DOHH2 (cell line): Measurements from ENCODE around the gene BCAS1.

Experiments
- H3F3A ChIP-seq: fragments of 200-600 bp; sonication (generic), shearing (Covaris generic); 2 replicates; pipeline ENCODE4 v1.6.0; 2016; ENCODE audit warnings: antibody characterized with exemption, mild to moderate bottlenecking; ENCODE audit not compliant: control insufficient read depth, insufficient read depth
- H3K27ac ChIP-seq: fragments of 200-600 bp; sonication (generic); 2 replicates; pipeline ENCODE4 v1.5.1; 2014; ENCODE audit warnings: low read depth, mild to moderate bottlenecking, low read length, moderate library complexity
- H3K27me3 ChIP-seq: fragments of 200-600 bp; sonication (generic); 2 replicates; pipeline ENCODE4 v1.6.1; 2014; ENCODE audit warnings: mild to moderate bottlenecking, low read length, mixed read lengths; ENCODE audit not compliant: control insufficient read depth
- H3K36me3 ChIP-seq: fragments of 200-600 bp; sonication (generic); 2 replicates; pipeline ENCODE4 v1.6.1; 2014; ENCODE audit warnings: mild to moderate bottlenecking, low read length, moderate library complexity, mixed read lengths; ENCODE audit not compliant: control insufficient read depth
- H3K4me1 ChIP-seq: fragments of 200-600 bp; sonication (generic); 2 replicates; pipeline ENCODE4 v1.6.1; 2014; ENCODE audit warnings: mild to moderate bottlenecking, low read length, mixed read lengths; ENCODE audit not compliant: control insufficient read depth
- H3K4me2 ChIP-seq: fragments of 200-600 bp; sonication (generic); 2 replicates; pipeline ENCODE4 v1.6.0; 2014; ENCODE audit warnings: mild to moderate bottlenecking, low read length, moderate library complexity
- H3K4me3 ChIP-seq: fragments of 200-600 bp; sonication (generic); 2 replicates; pipeline ENCODE4 v1.5.1; 2014; ENCODE audit warnings: mild to moderate bottlenecking, low read length, mixed read lengths
- H3K79me2 ChIP-seq: fragments of 200-600 bp; sonication (generic); 2 replicates; pipeline ENCODE4 v1.6.1; 2014; ENCODE audit warnings: mild to moderate bottlenecking, low read length, mixed read lengths; ENCODE audit not compliant: control insufficient read depth
- H3K9me2 ChIP-seq: fragments of 200-600 bp; sonication (generic); replicated peaks from 2 replicates; pipeline ENCODE4 v1.6.1; 2014; ENCODE audit warnings: mild to moderate bottlenecking, low read length, mixed read lengths; ENCODE audit not compliant: control insufficient read depth
- H3K9me3 ChIP-seq: fragments of 200-600 bp; sonication (generic); 2 replicates; pipeline ENCODE4 v1.6.1; 2014; ENCODE audit warnings: antibody characterized with exemption, low read length, mixed read lengths; ENCODE audit not compliant: control insufficient read depth, insufficient read depth
- H4K20me1 ChIP-seq: fragments of 200-600 bp; sonication (generic); 2 replicates; pipeline ENCODE4 v1.6.0; 2014; ENCODE audit warnings: low read depth, mild to moderate bottlenecking, antibody characterized with exemption, low read length, moderate library complexity; ENCODE audit not compliant: control insufficient read depth, insufficient read depth
- EZH2phosphoT487 ChIP-seq: fragments of 200-600 bp; sonication (generic); IDR thresholded peaks from 2 replicates; pipeline ENCODE4 v1.6.1; 2017; ENCODE audit warnings: borderline replicate concordance, mild to moderate bottlenecking, antibody characterized with exemption, low read length, moderate library complexity, mixed read lengths
- TF ChIP-seq, protein P1 (sequence below): fragments of 200-600 bp; sonication (generic); IDR thresholded peaks from one replicate; pipeline ENCODE4 v1.5.1; 2014; ENCODE audit warnings: antibody characterized with exemption, mild to moderate bottlenecking, low read depth, low read length; ENCODE audit not compliant: poor library complexity, severe bottlenecking

Gene BCAS1

DNA sequence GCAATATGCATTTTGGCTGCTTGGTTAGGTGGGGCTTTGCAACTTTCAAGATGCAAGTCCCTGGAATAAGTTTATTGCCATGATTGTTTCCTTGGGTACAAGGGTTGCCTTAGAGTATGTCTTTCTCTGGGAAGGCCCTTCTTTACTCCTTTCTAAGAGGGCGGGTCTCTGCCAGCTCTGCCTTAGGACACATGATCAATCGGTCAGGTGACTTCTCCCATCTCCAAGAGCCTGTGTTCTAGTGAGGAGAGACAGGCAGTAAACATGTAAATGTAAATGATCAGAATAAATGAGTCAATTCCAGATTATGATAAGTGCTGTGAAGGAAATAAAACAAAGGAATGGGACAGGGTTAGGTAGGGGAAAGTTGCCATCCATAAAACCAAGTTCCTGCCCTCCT, 43.2 kb upstream of the BCAS1 start:
- Histone ChIP-seq H3K9me2 (no peaks in the 10 kb centered on the region), H4K20me1 (no peaks in the 10 kb centered on the region), H3K4me2 (no peak overlapping the region), H3K4me3 (no peak overlapping the region), H3K4me1 (no peaks in the 10 kb centered on the region), H3K9me3 (no peaks in the 10 kb centered on the region), H3F3A (no peaks in the 10 kb centered on the region), H3K27me3 (no peaks in the 10 kb centered on the region), H3K79me2 (no peaks in the 10 kb centered on the region), H3K27ac (no peak overlapping the region), H3K36me3 (no peaks in the 10 kb centered on the region)
- TF ChIP-seq EZH2phosphoT487 = no peak
- TF ChIP-seq, protein P1, sequence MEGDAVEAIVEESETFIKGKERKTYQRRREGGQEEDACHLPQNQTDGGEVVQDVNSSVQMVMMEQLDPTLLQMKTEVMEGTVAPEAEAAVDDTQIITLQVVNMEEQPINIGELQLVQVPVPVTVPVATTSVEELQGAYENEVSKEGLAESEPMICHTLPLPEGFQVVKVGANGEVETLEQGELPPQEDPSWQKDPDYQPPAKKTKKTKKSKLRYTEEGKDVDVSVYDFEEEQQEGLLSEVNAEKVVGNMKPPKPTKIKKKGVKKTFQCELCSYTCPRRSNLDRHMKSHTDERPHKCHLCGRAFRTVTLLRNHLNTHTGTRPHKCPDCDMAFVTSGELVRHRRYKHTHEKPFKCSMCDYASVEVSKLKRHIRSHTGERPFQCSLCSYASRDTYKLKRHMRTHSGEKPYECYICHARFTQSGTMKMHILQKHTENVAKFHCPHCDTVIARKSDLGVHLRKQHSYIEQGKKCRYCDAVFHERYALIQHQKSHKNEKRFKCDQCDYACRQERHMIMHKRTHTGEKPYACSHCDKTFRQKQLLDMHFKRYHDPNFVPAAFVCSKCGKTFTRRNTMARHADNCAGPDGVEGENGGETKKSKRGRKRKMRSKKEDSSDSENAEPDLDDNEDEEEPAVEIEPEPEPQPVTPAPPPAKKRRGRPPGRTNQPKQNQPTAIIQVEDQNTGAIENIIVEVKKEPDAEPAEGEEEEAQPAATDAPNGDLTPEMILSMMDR = no peak

DNA sequence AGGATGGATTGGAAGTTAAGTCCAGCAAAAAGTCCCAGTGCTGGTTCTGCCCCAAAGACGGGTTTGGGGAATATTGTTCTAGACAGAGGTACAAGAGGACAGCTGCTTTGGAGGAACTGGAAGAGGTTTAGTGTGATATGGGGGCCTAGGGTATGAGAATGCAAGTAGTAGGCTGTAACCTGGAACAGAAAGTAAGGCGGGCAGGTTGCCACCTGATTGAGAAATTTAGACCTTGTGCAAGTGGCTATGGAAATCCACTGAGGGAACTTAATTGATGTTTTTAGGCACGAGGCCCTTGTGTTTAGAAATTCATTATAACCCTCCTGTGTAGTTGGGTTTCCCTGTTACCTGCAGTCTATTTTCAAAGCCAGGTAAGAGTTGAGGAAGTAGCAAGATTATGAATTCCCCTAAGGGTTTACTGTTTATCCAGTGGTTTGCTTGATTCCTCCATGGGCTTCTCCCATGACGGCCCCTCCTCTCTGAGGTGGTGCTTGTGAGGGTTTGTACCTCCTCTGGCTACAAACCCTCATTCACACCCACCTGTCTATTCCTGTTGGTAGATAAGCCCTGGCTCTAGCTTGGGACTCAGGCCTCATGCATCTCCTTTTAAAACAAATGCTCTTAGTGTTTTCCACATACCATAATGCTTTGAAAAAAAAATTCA, 42.0 kb upstream of the BCAS1 start:
- Histone ChIP-seq H3K27me3 (0 out of 2 replicates have a peak, but pooled peaks cover 2% of the 10 kb centered on the region), H3K9me3 (no peaks in the 10 kb centered on the region), H3K9me2 (no peaks in the 10 kb centered on the region), H4K20me1 (no peaks in the 10 kb centered on the region), H3K79me2 (no peaks in the 10 kb centered on the region), H3K36me3 (no peaks in the 10 kb centered on the region), H3K4me2 (no peak overlapping the region), H3K4me1 (no peaks in the 10 kb centered on the region), H3K4me3 (no peak overlapping the region), H3F3A (no peaks in the 10 kb centered on the region), H3K27ac (no peak overlapping the region)
- TF ChIP-seq EZH2phosphoT487 = no peak
- TF ChIP-seq, protein P1 = no peak

DNA sequence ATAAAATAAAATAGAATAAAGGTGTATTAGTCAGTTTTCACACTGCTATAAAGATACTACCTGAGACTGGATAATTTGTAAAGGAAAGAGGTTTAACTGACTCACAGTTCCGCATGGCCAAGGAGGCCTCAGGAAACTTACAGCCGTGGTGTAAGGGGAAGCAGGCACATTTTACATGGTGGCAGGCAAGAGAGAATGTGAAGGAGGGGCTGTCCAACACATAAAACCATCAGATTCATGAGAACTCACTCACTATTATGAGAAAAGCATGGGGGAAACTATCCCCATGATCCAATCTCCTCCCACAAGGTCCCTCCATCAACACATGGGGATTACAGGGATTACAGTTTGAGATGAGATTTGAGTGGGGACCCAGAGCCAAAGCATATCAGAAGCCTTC, 41.1 kb upstream of the BCAS1 start:
- Histone ChIP-seq H3K27me3 (0 out of 2 replicates have a peak, but pooled peaks cover 3% of the 10 kb centered on the region), H3K9me3 (no peaks in the 10 kb centered on the region), H3K4me2 (no peak overlapping the region), H3F3A (no peaks in the 10 kb centered on the region), H3K4me1 (no peaks in the 10 kb centered on the region), H3K79me2 (no peaks in the 10 kb centered on the region), H3K27ac (no peak overlapping the region), H3K4me3 (no peak overlapping the region), H3K9me2 (no peaks in the 10 kb centered on the region), H4K20me1 (no peaks in the 10 kb centered on the region), H3K36me3 (no peaks in the 10 kb centered on the region)
- no peak for TF ChIP-seq EZH2phosphoT487
- TF ChIP-seq, protein P1 = no peak
